AG10803 (cell line): ENCODE results near the gene MCUB.

Experiments
- DNase-seq: peaks from one replicate; pipeline ENCODE4 v3.0.0; 2010; ENCODE audit warnings: low read depth
- H3K4me3 ChIP-seq: 2 replicates; pipeline ENCODE4 v1.5.1; 2011; ENCODE audit warnings: mild to moderate bottlenecking, low read length, control low read depth
- TF ChIP-seq, protein P1 (sequence below): conservative IDR thresholded peaks from 2 replicates; pipeline ENCODE4 v1.5.1; 2011; ENCODE audit warnings: mild to moderate bottlenecking, low read length, control low read depth, inconsistent platforms

Gene MCUB

DNA sequence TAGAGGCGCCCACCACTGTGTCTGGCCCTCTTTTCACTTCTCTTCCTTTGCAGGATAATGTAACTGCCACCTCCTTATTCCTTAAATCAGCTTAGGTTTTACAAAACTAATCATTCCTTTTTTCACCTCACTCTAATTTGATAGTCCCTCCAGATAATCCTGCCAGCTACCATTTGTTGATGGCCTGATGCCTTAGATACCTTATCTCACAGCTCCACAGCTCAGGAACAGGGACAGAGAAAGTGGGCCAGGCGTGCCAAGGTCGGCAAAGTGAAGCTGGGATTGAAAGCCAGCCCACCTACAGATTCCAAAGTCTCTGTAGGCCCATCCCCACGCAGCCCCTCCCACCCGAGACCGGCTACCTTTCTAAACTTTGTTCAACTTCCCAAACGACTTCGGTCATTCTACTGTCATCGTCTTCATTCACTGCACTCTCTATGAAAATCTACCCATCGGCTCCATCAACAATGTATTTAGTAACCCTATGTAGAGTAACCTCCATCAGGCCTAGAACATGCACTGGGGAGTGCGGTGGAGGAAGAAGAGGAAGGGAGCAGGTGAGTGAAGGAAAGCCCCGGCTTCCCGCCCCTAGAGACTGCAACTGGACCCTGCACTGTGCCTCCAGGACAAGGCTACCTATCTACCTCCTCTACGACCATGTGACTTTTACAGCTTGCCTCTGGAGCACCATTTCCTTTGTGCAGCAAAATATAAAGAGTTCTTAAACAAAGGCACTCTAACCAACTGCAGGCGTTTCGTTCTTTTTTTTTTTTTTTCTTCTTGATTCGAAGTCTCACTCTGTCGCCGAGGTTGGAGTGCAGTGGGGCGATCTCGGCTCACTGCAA, 141.7 kb downstream of the MCUB start:
- peak overlapping the region; percentile 83 for H3K4me3 ChIP-seq
- TF ChIP-seq, protein P1, sequence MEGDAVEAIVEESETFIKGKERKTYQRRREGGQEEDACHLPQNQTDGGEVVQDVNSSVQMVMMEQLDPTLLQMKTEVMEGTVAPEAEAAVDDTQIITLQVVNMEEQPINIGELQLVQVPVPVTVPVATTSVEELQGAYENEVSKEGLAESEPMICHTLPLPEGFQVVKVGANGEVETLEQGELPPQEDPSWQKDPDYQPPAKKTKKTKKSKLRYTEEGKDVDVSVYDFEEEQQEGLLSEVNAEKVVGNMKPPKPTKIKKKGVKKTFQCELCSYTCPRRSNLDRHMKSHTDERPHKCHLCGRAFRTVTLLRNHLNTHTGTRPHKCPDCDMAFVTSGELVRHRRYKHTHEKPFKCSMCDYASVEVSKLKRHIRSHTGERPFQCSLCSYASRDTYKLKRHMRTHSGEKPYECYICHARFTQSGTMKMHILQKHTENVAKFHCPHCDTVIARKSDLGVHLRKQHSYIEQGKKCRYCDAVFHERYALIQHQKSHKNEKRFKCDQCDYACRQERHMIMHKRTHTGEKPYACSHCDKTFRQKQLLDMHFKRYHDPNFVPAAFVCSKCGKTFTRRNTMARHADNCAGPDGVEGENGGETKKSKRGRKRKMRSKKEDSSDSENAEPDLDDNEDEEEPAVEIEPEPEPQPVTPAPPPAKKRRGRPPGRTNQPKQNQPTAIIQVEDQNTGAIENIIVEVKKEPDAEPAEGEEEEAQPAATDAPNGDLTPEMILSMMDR: no peak
- DNase-seq: no peak

DNA sequence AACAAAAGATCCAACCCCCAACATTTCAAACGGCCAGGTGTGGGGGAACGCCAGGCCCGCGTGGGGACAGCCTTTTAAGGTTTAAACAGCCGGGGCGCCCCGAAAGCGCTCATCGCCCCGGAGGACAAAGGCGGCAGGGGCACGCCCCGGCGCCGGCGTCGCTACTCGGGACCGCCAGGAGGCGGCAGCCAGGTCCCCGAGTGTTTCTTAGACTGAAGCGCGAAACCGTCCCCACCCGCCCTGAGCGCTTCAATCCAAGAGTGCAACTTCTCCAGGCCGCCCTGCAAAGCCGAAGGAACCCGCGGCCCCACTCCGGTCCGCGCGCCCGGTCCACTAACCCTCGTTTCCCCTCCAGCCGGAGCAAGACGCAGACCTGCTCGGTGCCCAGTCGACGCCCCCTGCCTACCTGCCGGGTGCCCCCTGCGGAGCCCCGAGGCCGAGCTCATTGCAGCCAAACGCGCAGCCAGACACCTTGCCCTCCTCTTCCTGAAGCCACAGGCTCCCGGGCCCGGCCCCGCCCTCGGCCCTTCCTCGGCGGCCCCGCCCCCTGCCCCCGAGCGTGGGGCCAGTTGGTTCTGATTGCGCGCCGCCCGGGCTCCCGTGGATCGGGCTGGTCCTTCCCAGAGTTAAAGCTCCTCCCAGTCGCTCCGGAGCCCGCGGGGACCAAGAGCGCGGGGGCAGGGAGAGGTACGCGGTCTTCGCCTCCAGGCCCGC, 143.1 kb downstream of the MCUB start, which contains the start of gene CASP6:
CASP6 (minus strand) TSS at position 496 of the 714 bp plus-strand sequence; CDS start at position 446, 50 bp downstream.
- peak; percentile 69 for DNase-seq
- peak within 1 kb of the TSS; percentile 83 for H3K4me3 ChIP-seq
- TF ChIP-seq, protein P1: peak; percentile 65

DNA sequence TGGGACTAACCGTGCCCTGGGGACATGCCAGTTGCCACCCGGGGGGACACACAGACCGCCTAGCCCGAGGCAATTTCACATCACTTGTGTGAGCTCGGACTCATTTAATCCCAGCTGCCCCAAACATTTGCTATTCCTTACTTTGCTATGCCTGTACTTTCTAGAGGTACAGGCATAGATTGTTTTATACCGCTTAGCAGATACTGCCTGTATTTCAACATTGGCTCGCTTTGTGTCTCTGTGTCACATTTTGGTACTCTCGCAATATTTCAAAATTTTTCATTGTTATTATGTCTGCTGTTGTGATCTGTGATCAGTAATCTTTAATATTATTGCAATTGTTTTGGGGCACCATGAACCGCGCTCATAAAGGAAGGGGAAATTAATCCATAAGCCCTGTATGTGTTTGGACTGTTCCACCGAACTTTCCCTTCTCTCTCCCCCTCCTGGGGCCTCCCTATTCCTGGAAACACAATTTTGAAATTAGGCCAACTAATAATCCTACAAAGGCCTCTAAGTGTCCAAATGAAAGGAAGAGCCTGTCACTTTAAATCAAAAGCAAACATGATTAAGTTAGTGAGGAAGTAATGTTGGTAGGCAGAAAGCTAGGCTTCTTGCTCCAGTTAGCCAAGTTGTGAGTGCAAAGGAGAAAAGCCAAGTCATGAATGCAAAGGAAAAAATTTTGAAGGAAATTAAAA, 143.8 kb downstream of the MCUB start:
- TF ChIP-seq, protein P1: no peak
- H3K4me3 ChIP-seq: peak overlapping the region; percentile 83
- no peak for DNase-seq

DNA sequence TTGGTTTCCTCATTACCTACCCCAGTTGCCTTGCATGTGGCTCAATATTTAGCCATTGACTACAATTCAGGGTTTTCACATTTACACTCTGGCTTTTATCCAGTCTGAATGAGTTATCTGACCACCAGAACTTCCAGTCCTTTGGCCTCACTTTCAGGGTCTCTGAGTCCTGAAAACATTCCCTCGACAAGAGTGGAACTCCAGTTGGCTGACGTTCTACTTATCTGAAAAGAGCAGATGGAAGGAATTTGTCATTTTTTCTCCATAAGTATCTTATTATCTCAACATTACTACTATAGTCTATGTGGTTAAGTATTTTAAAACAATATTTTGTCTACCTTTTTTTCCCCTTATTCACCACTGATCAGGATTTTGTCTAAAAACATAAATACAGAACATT, 148.4 kb downstream of the MCUB start:
- DNase-seq: no peak
- TF ChIP-seq, protein P1: no peak
- no peak overlapping the region for H3K4me3 ChIP-seq

DNA sequence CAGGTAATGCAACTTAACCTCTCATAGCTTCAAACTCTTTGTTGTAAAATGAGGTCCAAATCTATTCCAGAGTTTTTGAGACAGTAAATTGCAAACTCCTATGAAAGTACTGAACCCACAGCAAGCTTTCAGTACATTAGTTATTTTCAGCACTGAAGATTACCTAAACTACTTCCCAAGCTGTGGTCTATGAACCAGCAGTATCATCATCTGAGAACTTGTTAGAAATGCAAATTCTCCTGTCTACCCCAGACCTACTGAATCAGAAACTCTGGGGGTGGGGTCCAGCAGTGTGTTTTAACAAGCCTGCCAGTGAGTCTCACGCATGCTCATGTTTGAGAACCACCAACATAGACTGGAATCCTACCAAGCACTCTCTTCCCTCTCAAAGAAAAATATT, 148.9 kb downstream of the MCUB start:
- no peak overlapping the region for H3K4me3 ChIP-seq
- TF ChIP-seq, protein P1: no peak
- DNase-seq: no peak

DNA sequence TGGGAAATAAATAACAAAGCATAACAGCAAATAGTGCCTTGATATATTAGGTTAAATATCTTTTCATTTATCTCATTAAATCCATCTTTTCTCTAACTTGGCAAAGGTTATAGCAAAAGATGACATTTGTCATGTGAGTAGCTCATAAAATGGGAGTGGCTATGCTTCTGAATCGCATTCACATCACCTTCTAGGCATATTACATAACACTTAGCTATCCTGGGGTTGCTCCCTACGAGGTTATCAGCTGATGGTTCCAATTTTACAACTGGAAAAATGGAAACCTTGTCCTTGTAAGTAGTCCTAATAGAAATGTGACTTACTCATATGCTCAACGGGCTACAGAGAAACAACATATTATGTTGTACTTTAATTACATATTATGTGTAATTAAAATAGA, 153.5 kb downstream of the MCUB start:
- TF ChIP-seq, protein P1: no peak
- no peak overlapping the region for H3K4me3 ChIP-seq
- DNase-seq: no peak
